Measurements from ENCODE around the gene DPH6.

DNA sequence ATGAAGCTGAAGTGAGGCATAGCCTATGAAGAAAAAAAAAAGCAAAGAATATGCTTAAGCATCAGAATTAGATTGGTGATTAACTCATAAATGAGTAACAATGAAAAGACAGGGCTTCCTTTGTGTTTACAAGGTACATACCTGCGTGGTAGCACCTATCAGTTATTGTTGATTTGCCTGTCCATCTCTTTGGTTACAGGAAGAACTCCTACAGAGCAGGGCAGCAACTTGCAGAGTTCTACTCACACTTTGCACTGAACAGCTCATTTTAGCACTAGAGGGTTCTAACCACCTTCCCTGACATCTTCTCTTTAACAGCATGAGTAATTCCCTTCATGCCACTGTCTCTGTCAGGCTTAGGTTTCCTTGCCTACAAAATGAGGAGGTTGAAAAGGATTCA, 166.0 kb downstream of the DPH6 start:
- TF ChIP-seq, protein P1, sequence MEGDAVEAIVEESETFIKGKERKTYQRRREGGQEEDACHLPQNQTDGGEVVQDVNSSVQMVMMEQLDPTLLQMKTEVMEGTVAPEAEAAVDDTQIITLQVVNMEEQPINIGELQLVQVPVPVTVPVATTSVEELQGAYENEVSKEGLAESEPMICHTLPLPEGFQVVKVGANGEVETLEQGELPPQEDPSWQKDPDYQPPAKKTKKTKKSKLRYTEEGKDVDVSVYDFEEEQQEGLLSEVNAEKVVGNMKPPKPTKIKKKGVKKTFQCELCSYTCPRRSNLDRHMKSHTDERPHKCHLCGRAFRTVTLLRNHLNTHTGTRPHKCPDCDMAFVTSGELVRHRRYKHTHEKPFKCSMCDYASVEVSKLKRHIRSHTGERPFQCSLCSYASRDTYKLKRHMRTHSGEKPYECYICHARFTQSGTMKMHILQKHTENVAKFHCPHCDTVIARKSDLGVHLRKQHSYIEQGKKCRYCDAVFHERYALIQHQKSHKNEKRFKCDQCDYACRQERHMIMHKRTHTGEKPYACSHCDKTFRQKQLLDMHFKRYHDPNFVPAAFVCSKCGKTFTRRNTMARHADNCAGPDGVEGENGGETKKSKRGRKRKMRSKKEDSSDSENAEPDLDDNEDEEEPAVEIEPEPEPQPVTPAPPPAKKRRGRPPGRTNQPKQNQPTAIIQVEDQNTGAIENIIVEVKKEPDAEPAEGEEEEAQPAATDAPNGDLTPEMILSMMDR (IDR thresholded peaks at IDR 0.05 in 4 of 5, conservative IDR thresholded peaks at IDR 0.05 in 1 of 5) = no peak
- no peak for TF ChIP-seq POLR2A (IDR thresholded peaks at IDR 0.05)
